ENCODE data around the gene C9orf50.

Gene C9orf50

GRCh38 chr9:129617167-129617566 is 3.7 kb downstream of the C9orf50 start:
- Histone ChIP-seq H3K4me2 (ENCODE audit: low read depth, low read length, poor library complexity, severe bottlenecking) (no peak overlapping the region), H3K9me3 (ENCODE audit: insufficient read depth, low read length) (no peaks in the 10 kb centered on the region), H3K9me2 (replicated peaks; ENCODE audit: insufficient read depth, low read length) (no peaks in the 10 kb centered on the region), H3F3A (ENCODE audit: insufficient read depth) (no peaks in the 10 kb centered on the region), H2AFZ (ENCODE audit: low read depth, low read length, severe bottlenecking) (no peak overlapping the region), H3K9ac (ENCODE audit: low read length) (no peak overlapping the region), H3K36me3 (ENCODE audit: low read length) (no peaks in the 10 kb centered on the region), H3K4me3 (ENCODE audit: insufficient read depth, low read length, poor library complexity, severe bottlenecking) (no peak overlapping the region), H4K20me1 (ENCODE audit: low read depth, low read length) (no peaks in the 10 kb centered on the region), H3K27me3 (ENCODE audit: low read length) (no peaks in the 10 kb centered on the region), H3K27ac (ENCODE audit: low read depth, low read length) (no peak overlapping the region), H3K79me2 (ENCODE audit: insufficient read depth, low read length) (no peaks in the 10 kb centered on the region)
- TF ChIP-seq CTCF (IDR thresholded peaks at IDR 0.05; ENCODE audit: insufficient read depth, low read length, poor library complexity, severe bottlenecking) = peak; percentile 14
- no peak for TF ChIP-seq EZH2phosphoT487 (conservative IDR thresholded peaks at IDR 0.05; ENCODE audit: low read length)

GRCh38 chr9:129615407-129616285 is 5.3 kb downstream of the C9orf50 start:
- H3K36me3 ChIP-seq (ENCODE audit: low read length) = no peaks in the 10 kb centered on the region
- H3F3A ChIP-seq (ENCODE audit: insufficient read depth) = no peaks in the 10 kb centered on the region
- no peak overlapping the region for H3K27ac ChIP-seq (ENCODE audit: low read depth, low read length)
- H3K4me2 ChIP-seq (ENCODE audit: low read depth, low read length, poor library complexity, severe bottlenecking) = no peak overlapping the region
- H3K27me3 ChIP-seq (ENCODE audit: low read length) = no peaks in the 10 kb centered on the region
- TF ChIP-seq EZH2phosphoT487 (conservative IDR thresholded peaks at IDR 0.05; ENCODE audit: low read length) (no peak), CTCF (IDR thresholded peaks at IDR 0.05; ENCODE audit: insufficient read depth, low read length, poor library complexity, severe bottlenecking) (no peak)
- no peak overlapping the region for H2AFZ ChIP-seq (ENCODE audit: low read depth, low read length, severe bottlenecking)
- H3K79me2 ChIP-seq (ENCODE audit: insufficient read depth, low read length) = no peaks in the 10 kb centered on the region
- H3K4me3 ChIP-seq (ENCODE audit: insufficient read depth, low read length, poor library complexity, severe bottlenecking) = no peak overlapping the region
- no peak overlapping the region for H3K9ac ChIP-seq (ENCODE audit: low read length)
- H4K20me1 ChIP-seq (ENCODE audit: low read depth, low read length) = no peaks in the 10 kb centered on the region
- H3K9me2 ChIP-seq (replicated peaks; ENCODE audit: insufficient read depth, low read length) = no peaks in the 10 kb centered on the region
- no peaks in the 10 kb centered on the region for H3K9me3 ChIP-seq (ENCODE audit: insufficient read depth, low read length)

GRCh38 chr9:129614932-129615331 is 6.0 kb downstream of the C9orf50 start:
- H4K20me1 ChIP-seq (ENCODE audit: low read depth, low read length) = no peaks in the 10 kb centered on the region
- no peak overlapping the region for H3K9ac ChIP-seq (ENCODE audit: low read length)
- H3K79me2 ChIP-seq (ENCODE audit: insufficient read depth, low read length) = no peaks in the 10 kb centered on the region
- H3F3A ChIP-seq (ENCODE audit: insufficient read depth) = no peaks in the 10 kb centered on the region
- no peaks in the 10 kb centered on the region for H3K36me3 ChIP-seq (ENCODE audit: low read length)
- H3K4me3 ChIP-seq (ENCODE audit: insufficient read depth, low read length, poor library complexity, severe bottlenecking) = no peak overlapping the region
- no peak overlapping the region for H3K27ac ChIP-seq (ENCODE audit: low read depth, low read length)
- H3K4me2 ChIP-seq (ENCODE audit: low read depth, low read length, poor library complexity, severe bottlenecking) = no peak overlapping the region
- no peak for TF ChIP-seq EZH2phosphoT487 (conservative IDR thresholded peaks at IDR 0.05; ENCODE audit: low read length)
- TF ChIP-seq CTCF (IDR thresholded peaks at IDR 0.05; ENCODE audit: insufficient read depth, low read length, poor library complexity, severe bottlenecking) = no peak
- no peak overlapping the region for H2AFZ ChIP-seq (ENCODE audit: low read depth, low read length, severe bottlenecking)
- H3K9me2 ChIP-seq (replicated peaks; ENCODE audit: insufficient read depth, low read length) = no peaks in the 10 kb centered on the region
- no peaks in the 10 kb centered on the region for H3K9me3 ChIP-seq (ENCODE audit: insufficient read depth, low read length)
- no peaks in the 10 kb centered on the region for H3K27me3 ChIP-seq (ENCODE audit: low read length)

Measured in SU-DHL-6 (cell line).